Hepatocyte (in vitro differentiated cells): ENCODE data around the gene OOSP3.

Experiments
- CTCF ChIP-seq: fragments of 200-600 bp; sonication (generic); IDR thresholded peaks from 2 replicates; pipeline ENCODE4 v1.5.1; 2016; ENCODE audit warnings: antibody characterized with exemption, mild to moderate bottlenecking; ENCODE audit not compliant: poor library complexity
- EZH2 ChIP-seq: fragments of 200-600 bp; sonication (generic); IDR thresholded peaks from 2 replicates; pipeline ENCODE4 v1.6.1; 2016; ENCODE audit warnings: antibody characterized with exemption, mild to moderate bottlenecking, borderline replicate concordance
- EZH2phosphoT487 ChIP-seq: fragments of 200-600 bp; sonication (generic); IDR thresholded peaks from one replicate; pipeline ENCODE4 v1.6.1; 2018; ENCODE audit warnings: antibody characterized with exemption, mild to moderate bottlenecking, low read depth, moderate library complexity; ENCODE audit not compliant: unreplicated experiment, severe bottlenecking

GRCh38 chr11:59877325-59877724 lies 1.3 kb upstream of the OOSP3 start:
- no peak for TF ChIP-seq CTCF
- TF ChIP-seq EZH2phosphoT487, result no peak
- no peak for TF ChIP-seq EZH2
